ENCODE measurements around the gene WDR88.

The WDR88 gene

GRCh38 chr19:33167438-33167837 lies 35.5 kb downstream of the WDR88 start:
- no peak for TF ChIP-seq CTCF (IDR thresholded peaks at IDR 0.05)
- DNase-seq (ENCODE audit: low spot score), result no peak
- Histone ChIP-seq H3K27ac (no peak overlapping the region), H3K4me3 (no peak overlapping the region)

DNA sequence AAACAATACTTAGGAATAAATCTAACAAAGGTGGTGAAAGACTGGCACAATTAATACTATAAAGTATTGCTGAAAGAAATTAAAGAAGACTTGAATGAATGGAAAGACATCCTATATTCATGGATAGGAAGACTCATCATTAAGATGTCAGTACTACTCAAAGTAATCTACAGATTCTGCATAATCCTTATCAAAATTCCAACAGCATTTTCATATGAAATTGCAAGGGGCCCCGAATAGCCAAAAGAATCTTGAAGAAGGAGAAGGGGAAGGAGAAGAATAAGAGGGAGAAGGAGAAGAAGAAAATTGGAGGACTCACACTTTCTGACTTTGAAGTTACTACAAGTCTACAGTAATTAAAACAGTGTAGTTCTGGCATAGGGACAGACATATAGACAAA lies 36.6 kb downstream of the WDR88 start:
- no peak overlapping the region for H3K4me3 ChIP-seq
- no peak for TF ChIP-seq CTCF (IDR thresholded peaks at IDR 0.05)
- DNase-seq (ENCODE audit: low spot score), result no peak
- no peak overlapping the region for H3K27ac ChIP-seq

- no peak for TF ChIP-seq CTCF (IDR thresholded peaks at IDR 0.05)
- H3K4me3 ChIP-seq, result no peak overlapping the region
- no peak for DNase-seq (ENCODE audit: low spot score)
- no peak overlapping the region for H3K27ac ChIP-seq
Measured at GRCh38 chr19:33171222-33171795, 39.4 kb downstream of the WDR88 start.

DNA sequence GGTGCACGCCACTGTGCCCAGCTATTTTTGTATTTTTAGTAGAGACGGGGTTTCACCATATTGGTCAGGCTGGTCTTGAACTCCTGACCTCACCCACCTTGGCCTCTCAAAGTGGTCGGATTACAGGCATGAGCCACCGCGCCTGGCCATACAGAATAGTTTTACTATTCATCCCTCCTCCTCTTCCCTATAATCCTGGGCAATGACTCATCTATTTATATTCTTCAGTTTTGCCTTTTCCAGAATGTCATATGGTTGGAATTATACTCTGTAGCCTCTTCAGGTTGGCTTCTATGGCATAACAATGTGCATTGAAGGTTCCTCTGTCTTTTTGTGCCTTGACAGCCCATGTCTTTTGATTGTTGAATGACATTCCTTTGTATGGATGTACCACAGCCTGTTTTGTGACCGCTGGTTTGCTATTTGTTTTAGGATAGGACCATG lies 40.0 kb downstream of the WDR88 start:
- no peak for TF ChIP-seq CTCF (IDR thresholded peaks at IDR 0.05)
- DNase-seq (ENCODE audit: low spot score), result no peak

DNA sequence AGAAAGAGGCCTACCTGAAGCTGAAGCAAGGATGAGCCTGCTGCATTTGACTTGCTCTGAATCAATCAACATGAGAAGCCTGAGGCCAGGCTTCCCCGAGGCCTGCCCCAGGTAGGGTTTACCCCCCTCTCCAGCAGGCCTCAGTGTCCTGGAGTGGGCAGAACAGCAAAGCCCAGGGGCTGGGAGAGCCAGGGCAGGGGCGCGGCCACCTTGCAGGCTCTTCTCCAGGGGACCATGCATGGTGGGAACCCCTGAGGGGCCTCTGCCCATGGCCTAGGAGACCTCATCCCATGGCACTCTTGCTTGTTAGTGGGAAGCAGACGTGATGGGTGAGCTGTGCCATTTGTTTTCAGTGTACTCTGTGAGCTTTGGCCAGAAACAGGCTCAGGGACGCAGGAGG lies 42.3 kb downstream of the WDR88 start:
- no peak overlapping the region for H3K4me3 ChIP-seq
- TF ChIP-seq CTCF (IDR thresholded peaks at IDR 0.05), result no peak
- no peak overlapping the region for H3K27ac ChIP-seq
- no peak for DNase-seq (ENCODE audit: low spot score)

More for the DNA sequence above, 40.0 kb downstream of the WDR88 start:
- no peak overlapping the region for H3K4me3 ChIP-seq
- H3K27ac ChIP-seq, result no peak overlapping the region

- no peak for DNase-seq (ENCODE audit: low spot score)
- TF ChIP-seq CTCF (IDR thresholded peaks at IDR 0.05), result no peak
- no peak overlapping the region for H3K4me3 ChIP-seq
- peak overlapping the region in 1 of 2 donors; percentile 95 for H3K27ac ChIP-seq
Measured at GRCh38 chr19:33175156-33175782, 43.4 kb downstream of the WDR88 start.
